Nucleus accumbens (tissue), 56 donors: ENCODE results near the gene TESMIN.

Source experiments
- DNase-seq, 56 donors: peaks; one replicate each; lab custom pipeline; 2025; lab: John Stamatoyannopoulos, UW

The TESMIN gene

DNA sequence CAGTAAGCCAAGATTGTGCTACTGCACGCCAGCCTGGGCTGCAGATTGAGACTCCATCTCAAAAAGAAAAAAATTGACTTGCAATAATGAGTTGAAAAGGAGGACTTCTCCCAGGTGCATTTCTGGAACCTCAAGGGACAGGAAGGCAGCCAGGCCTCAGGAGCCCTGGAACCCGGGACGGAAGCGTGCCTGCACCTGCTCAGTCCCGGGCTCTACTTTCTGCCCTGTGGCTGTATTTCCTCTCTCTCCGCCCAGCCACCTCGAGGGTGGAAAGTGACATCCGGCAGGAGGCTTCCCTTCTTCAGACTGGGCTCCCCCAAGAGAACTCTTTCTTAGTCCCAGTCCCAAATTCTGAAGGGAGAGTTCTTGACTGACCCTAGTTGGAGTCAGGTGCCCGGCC, 87.2 kb downstream of the TESMIN start:
- no peak for DNase-seq

GRCh38 chr11:68663482-68664010, 87.8 kb downstream of the TESMIN start:
- no peak for DNase-seq

- DNase-seq = no peak
These were observed 89.4 kb downstream of the TESMIN start for GRCh38 chr11:68661697-68662603.

GRCh38 chr11:68661014-68661413, 90.3 kb downstream of the TESMIN start:
- no peak for DNase-seq

GRCh38 chr11:68660066-68660810, 91.1 kb downstream of the TESMIN start:
- no peak for DNase-seq

- DNase-seq = peak in 14 of 56 donors; percentile 2 to 57 (median 15)
These were observed 92.0 kb downstream of the TESMIN start for GRCh38 chr11:68659158-68659921.

DNA sequence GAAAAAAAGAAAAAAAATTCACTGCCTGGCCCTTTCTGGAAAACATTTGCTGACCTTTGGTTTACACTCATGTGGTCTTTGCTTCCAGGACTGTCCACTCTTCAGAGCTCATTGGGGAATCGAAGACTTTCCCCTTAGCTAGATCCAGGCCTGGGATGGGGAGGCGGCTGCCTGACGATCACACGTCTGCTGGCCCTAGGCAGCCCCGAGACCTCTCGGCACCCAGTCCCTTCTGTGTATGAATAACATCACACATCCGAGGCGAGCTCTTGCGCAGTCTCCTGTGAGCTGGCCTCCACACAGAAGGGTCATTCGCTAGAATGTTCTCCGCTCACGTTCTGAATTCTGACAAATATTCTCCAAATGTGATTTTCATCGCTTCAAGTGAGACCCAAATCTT, 92.7 kb downstream of the TESMIN start:
- DNase-seq = no peak

GRCh38 chr11:68658097-68658496, 93.2 kb downstream of the TESMIN start:
- DNase-seq = no peak
